HepG2 (cell line): Measurements from ENCODE around the gene IQCB1. TPM values are rescaled to one million over a fixed set of nuclear protein-coding genes. Genes with fewer than 3 reads are reported as not detected.
A peak's percentile ranks its signal among the peaks of the same experiment; 100 is the strongest.

Source experiments
- E2F1 ChIP-seq: sonication (generic); formaldehyde crosslinking; IDR thresholded peaks from 2 replicates; pipeline ENCODE4 v1.5.0; 2020; ENCODE audit warnings: missing genetic modification reagents
- E2F5 ChIP-seq: sonication (generic); formaldehyde crosslinking; conservative IDR thresholded peaks from 2 replicates; pipeline ENCODE4 v1.4.0; 2020; ENCODE audit warnings: missing genetic modification reagents
- GLMP ChIP-seq: sonication (generic); formaldehyde crosslinking; IDR thresholded peaks from 2 replicates; pipeline ENCODE4 v1.9.0; 2021; ENCODE audit warnings: missing genetic modification reagents, mild to moderate bottlenecking, borderline replicate concordance
- HDAC6 ChIP-seq: fragments of 200-600 bp; sonication (generic); IDR thresholded peaks from 2 replicates; pipeline ENCODE4 v1.7.0; 2017; ENCODE audit warnings: mild to moderate bottlenecking, antibody characterized with exemption, low read length, low read depth
- HES4 ChIP-seq: sonication (generic); formaldehyde crosslinking; IDR thresholded peaks from 2 replicates; pipeline ENCODE4 v1.9.0; 2021; ENCODE audit warnings: mild to moderate bottlenecking, missing genetic modification reagents, borderline replicate concordance
- HMGXB4 ChIP-seq, 2 experiments: sonication (generic) in 1 of 2; formaldehyde crosslinking in 1 of 2; IDR thresholded peaks; 2 replicates each; pipeline versions ENCODE4 v1.4.0 to v1.6.1; 2018 to 2020; ENCODE audit warnings: missing genetic modification reagents in 2 of 2, borderline replicate concordance in 1 of 2, low read depth in 1 of 2, mild to moderate bottlenecking in 1 of 2, missing biosample characterization in 1 of 2
- HNRNPH1 ChIP-seq: fragments of 200-400 bp; formaldehyde crosslinking; optimal IDR thresholded peaks from 2 replicates; pipeline ENCODE3; 2017; ENCODE audit warnings: mild to moderate bottlenecking, low read depth, low read length
- MTA3 ChIP-seq: sonication (generic); formaldehyde crosslinking; IDR thresholded peaks from 2 replicates; pipeline ENCODE4 v1.4.0; 2020; ENCODE audit warnings: missing genetic modification reagents
- RXRB ChIP-seq: IDR thresholded peaks from 2 replicates; pipeline ENCODE4 v1.6.1; 2016; ENCODE audit warnings: borderline replicate concordance, missing genetic modification reagents, missing compliant biosample characterization
- SRSF4 ChIP-seq: fragments of 200-400 bp; formaldehyde crosslinking; IDR thresholded peaks from one replicate; pipeline ENCODE4 v1.6.1; 2018; ENCODE audit warnings: mild to moderate bottlenecking, low read depth, low read length, moderate library complexity; ENCODE audit not compliant: poor library complexity, severe bottlenecking
- ZFAT ChIP-seq: sonication (generic); formaldehyde crosslinking; conservative IDR thresholded peaks from 2 replicates; pipeline ENCODE4 v1.8.1; 2023; ENCODE audit warnings: missing genetic modification reagents, inconsistent platforms
- ZFP36L1 ChIP-seq: sonication (generic); formaldehyde crosslinking; IDR thresholded peaks from 2 replicates; pipeline ENCODE4 v1.8.0; 2022; ENCODE audit warnings: mild to moderate bottlenecking, missing genetic modification reagents, moderate library complexity
- ZNF230 ChIP-seq: sonication (generic); formaldehyde crosslinking; IDR thresholded peaks from 2 replicates; pipeline ENCODE4 v1.4.0; 2020; ENCODE audit warnings: mild to moderate bottlenecking, missing genetic modification reagents
- ZNF292 ChIP-seq: sonication (generic); formaldehyde crosslinking; IDR thresholded peaks from 2 replicates; pipeline ENCODE4 v1.8.1; 2022; ENCODE audit warnings: mild to moderate bottlenecking, low read depth, missing genetic modification reagents, borderline replicate concordance
- ZNF367 ChIP-seq: sonication (generic); formaldehyde crosslinking; IDR thresholded peaks from 2 replicates; pipeline ENCODE4 v1.4.0; 2020; ENCODE audit warnings: missing genetic modification reagents, borderline replicate concordance
- ZNF430 ChIP-seq: sonication (generic); formaldehyde crosslinking; IDR thresholded peaks from 2 replicates; pipeline ENCODE4 v1.9.0; 2021; ENCODE audit warnings: mild to moderate bottlenecking, missing genetic modification reagents
- ZNF549 ChIP-seq: sonication (generic); formaldehyde crosslinking; IDR thresholded peaks from 2 replicates; pipeline ENCODE4 v1.5.0; 2020; ENCODE audit warnings: missing genetic modification reagents
- ZNF589 ChIP-seq: sonication (generic); formaldehyde crosslinking; conservative IDR thresholded peaks from 2 replicates; pipeline ENCODE4 v1.8.0; 2022; ENCODE audit warnings: mild to moderate bottlenecking, moderate library complexity, missing genetic modification reagents
- ZNF800 ChIP-seq: sonication (generic); formaldehyde crosslinking; IDR thresholded peaks from 2 replicates; pipeline ENCODE4 v1.4.0; 2020; ENCODE audit warnings: missing genetic modification reagents
- ZNF841 ChIP-seq: sonication (generic); formaldehyde crosslinking; IDR thresholded peaks from 2 replicates; pipeline ENCODE4 v1.8.1; 2023; ENCODE audit warnings: missing genetic modification reagents, borderline replicate concordance
- ZNF879 ChIP-seq: sonication (generic); formaldehyde crosslinking; IDR thresholded peaks from 2 replicates; pipeline ENCODE4 v1.8.1; 2023; ENCODE audit warnings: missing genetic modification reagents
- ZSCAN31 ChIP-seq: sonication (generic); formaldehyde crosslinking; IDR thresholded peaks from 2 replicates; pipeline ENCODE4 v1.5.0; 2020; ENCODE audit warnings: low read depth, mild to moderate bottlenecking, missing genetic modification reagents
- polyA plus RNA-seq, 8 experiments: library from polyadenylated mRNA; depleted of rRNA in 3 of 8; stranded (reverse) in 7 of 8; unstranded in 1 of 8; fragments of >200 nt; fragmentation: Illumina TruSeq in 4 of 8; extraction: Trizol in 4 of 8; gene quantifications; 2 replicates each; pipeline versions ENCODE4 v1.2.1 to v1.2.3, GENCODE V29; 2011 to 2016; ENCODE audit warnings: low read depth in 4 of 8, missing spikeins in 1 of 8, mixed read lengths in 1 of 8; ENCODE audit not compliant: insufficient read depth in 1 of 8
- total RNA-seq, 5 experiments: library from RNA; depleted of rRNA; stranded (reverse); fragments of >200 nt; fragmentation: Illumina TruSeq; extraction: Trizol; gene quantifications; 2 replicates each; pipeline ENCODE4 v1.2.3, GENCODE V29; 2016; ENCODE audit warnings: low read depth in 1 of 5

Gene IQCB1
- total and polyA plus RNA-seq, 2 of the 13 experiments (the other 11 are each of a cell fraction or from before 2014, with no cell fraction given), result 18.0 to 41.4 TPM

GRCh38 chr3:121834671-121835464 is at the start of gene IQCB1, which contains the start of gene EAF2 (continued):
- TF ChIP-seq ZNF230 (CRISPR knock-in tag) (no peak; the same call in 1 of the 2 replicates), HMGXB4 (CRISPR knock-in tag; IDR thresholded peaks at IDR 0.05; ENCODE audit: borderline replicate concordance in 1 of 2, low read depth in 1 of 2) (peak; percentile 39 to 59; a peak in 1 of 4 replicates), ZNF430 (peak; percentile 72), ZFP36L1 (CRISPR knock-in tag) (peak; percentile 65), ZNF367 (CRISPR knock-in tag) (no peak), ZNF589 (CRISPR knock-in tag) (no peak), ZNF879 (CRISPR knock-in tag) (peak; percentile 86), MTA3 (CRISPR knock-in tag) (no peak), ZNF800 (CRISPR knock-in tag) (peak; percentile 58; the same call in 1 of the 2 replicates), HNRNPH1 (no peak), E2F5 (CRISPR knock-in tag) (peak; percentile 73), ZNF841 (no peak), ZNF292 (CRISPR knock-in tag) (peak; percentile 73; the same call in 1 of the 2 replicates), ZFAT (0 out of 2 replicates have a peak, but pooled peaks have one; percentile 56), RXRB (CRISPR knock-in tag) (peak; percentile 18; the same call in 1 of the 2 replicates), SRSF4 (no peak), HDAC6 (no peak), ZNF549 (CRISPR knock-in tag) (no peak), E2F1 (CRISPR knock-in tag) (peak; percentile 90), ZSCAN31 (CRISPR knock-in tag) (peak; percentile 58; the same call in 1 of the 2 replicates), HES4 (CRISPR knock-in tag) (0 out of 2 replicates have a peak, but pooled peaks have one; percentile 67), GLMP (CRISPR knock-in tag) (no peak)
